Measurements from ENCODE around the gene SLC35D3. TPM values are rescaled to one million over a fixed set of nuclear protein-coding genes. Genes with fewer than 3 reads are reported as not detected.
A peak's percentile ranks its signal among the peaks of the same experiment; 100 is the strongest.

Gene SLC35D3
- total and polyA plus RNA-seq, 2 experiments from 2014 or later = 0.12 TPM; not detected in 1

- TF ChIP-seq EZH2 (IDR thresholded peaks at IDR 0.05; ENCODE audit: borderline replicate concordance) = no peak
- TF ChIP-seq EZH2phosphoT487 (IDR thresholded peaks at IDR 0.05; ENCODE audit: low read depth, severe bottlenecking, unreplicated experiment) = no peak
- no peak for TF ChIP-seq CTCF (IDR thresholded peaks at IDR 0.05; ENCODE audit: poor library complexity)
- Histone ChIP-seq H3K4me3 (no peak overlapping the region), H3K79me2 (no peaks in the 10 kb centered on the region), H3K27me3 (peaks cover 60% of the 10 kb centered on the region), H4K20me1 (ENCODE audit: insufficient read depth, poor library complexity, severe bottlenecking) (no peaks in the 10 kb centered on the region), H3K4me1 (ENCODE audit: insufficient read depth) (peaks cover 14% of the 10 kb centered on the region), H2AFZ (no peak overlapping the region), H3K27ac (no peak overlapping the region), H3K9me3 (ENCODE audit: low read depth) (no peaks in the 10 kb centered on the region), H3K36me3 (replicated peaks; ENCODE audit: insufficient read depth, low read depth) (no peaks in the 10 kb centered on the region), H3K4me2 (no peak overlapping the region), H3K9me2 (replicated peaks; ENCODE audit: insufficient read depth) (no peaks in the 10 kb centered on the region)
- no peak for DNase-seq (ENCODE audit: low spot score)
- 91% methylated on average over 40 of the region's 40 CpGs for WGBS (ENCODE audit: low lambda C conversion rate, missing lambda C conversion rate)
Observed at GRCh38 chr6:136923954-136924673, 2.0 kb downstream of the SLC35D3 start.

GRCh38 chr6:136926383-136926782 is 4.3 kb downstream of the SLC35D3 start:
- Histone ChIP-seq H2AFZ (no peak overlapping the region), H4K20me1 (ENCODE audit: insufficient read depth, poor library complexity, severe bottlenecking) (no peaks in the 10 kb centered on the region), H3K4me3 (no peak overlapping the region), H3K79me2 (no peaks in the 10 kb centered on the region), H3K9me2 (replicated peaks; ENCODE audit: insufficient read depth) (no peaks in the 10 kb centered on the region), H3K9me3 (ENCODE audit: low read depth) (no peaks in the 10 kb centered on the region), H3K4me1 (ENCODE audit: insufficient read depth) (peaks cover 3% of the 10 kb centered on the region), H3K27me3 (peaks cover 38% of the 10 kb centered on the region), H3K4me2 (no peak overlapping the region), H3K36me3 (replicated peaks; ENCODE audit: insufficient read depth, low read depth) (no peaks in the 10 kb centered on the region), H3K27ac (no peak overlapping the region)
- WGBS (ENCODE audit: low lambda C conversion rate, missing lambda C conversion rate) = 93% methylated on average over 2 of the region's 2 CpGs
- TF ChIP-seq EZH2phosphoT487 (IDR thresholded peaks at IDR 0.05; ENCODE audit: low read depth, severe bottlenecking, unreplicated experiment) (no peak), EZH2 (IDR thresholded peaks at IDR 0.05; ENCODE audit: borderline replicate concordance) (no peak), CTCF (IDR thresholded peaks at IDR 0.05; ENCODE audit: poor library complexity) (no peak)
- no peak for DNase-seq (ENCODE audit: low spot score)

GRCh38 chr6:136927292-136927691 is 5.2 kb downstream of the SLC35D3 start:
- H3K27me3 ChIP-seq = peaks cover 29% of the 10 kb centered on the region
- no peak overlapping the region for H3K4me3 ChIP-seq
- no peaks in the 10 kb centered on the region for H3K9me2 ChIP-seq (replicated peaks; ENCODE audit: insufficient read depth)
- H3K27ac ChIP-seq = no peak overlapping the region
- H2AFZ ChIP-seq = no peak overlapping the region
- no peaks in the 10 kb centered on the region for H3K4me1 ChIP-seq (ENCODE audit: insufficient read depth)
- H4K20me1 ChIP-seq (ENCODE audit: insufficient read depth, poor library complexity, severe bottlenecking) = no peaks in the 10 kb centered on the region
- H3K79me2 ChIP-seq = no peaks in the 10 kb centered on the region
- H3K4me2 ChIP-seq = no peak overlapping the region
- 67% methylated on average over 3 of the region's 3 CpGs for WGBS (ENCODE audit: low lambda C conversion rate, missing lambda C conversion rate)
- no peaks in the 10 kb centered on the region for H3K9me3 ChIP-seq (ENCODE audit: low read depth)
- DNase-seq (ENCODE audit: low spot score) = peak; percentile 9
- H3K36me3 ChIP-seq (replicated peaks; ENCODE audit: insufficient read depth, low read depth) = no peaks in the 10 kb centered on the region
- no peak for TF ChIP-seq EZH2phosphoT487 (IDR thresholded peaks at IDR 0.05; ENCODE audit: low read depth, severe bottlenecking, unreplicated experiment)
- TF ChIP-seq EZH2 (IDR thresholded peaks at IDR 0.05; ENCODE audit: borderline replicate concordance) = no peak
- peak; percentile 9 for TF ChIP-seq CTCF (IDR thresholded peaks at IDR 0.05; ENCODE audit: poor library complexity)

All from hepatocyte (in vitro differentiated cells).